Keratinocyte (primary cell): ENCODE data around the gene DCP1A.

Source experiments
- CTCF ChIP-seq, 3 experiments: IDR thresholded peaks in 1 of 3; conservative IDR thresholded peaks in 1 of 3; optimal IDR thresholded peaks in 1 of 3; 2 replicates in 2 of 3; 3 replicates in 1 of 3; pipeline versions ENCODE3 to v1.5.1; 2011; ENCODE audit warnings: low read length in 3 of 3, mild to moderate bottlenecking in 3 of 3, moderate library complexity in 2 of 3, control low read depth in 1 of 3, inconsistent platforms in 1 of 3; ENCODE audit not compliant: insufficient read depth in 2 of 3; ENCODE audit errors: extremely low read depth in 1 of 3
- EZH2 ChIP-seq: IDR thresholded peaks from one replicate; pipeline ENCODE4 v1.6.1; 2012; ENCODE audit warnings: inconsistent platforms, mild to moderate bottlenecking, low read length, moderate library complexity

DNA sequence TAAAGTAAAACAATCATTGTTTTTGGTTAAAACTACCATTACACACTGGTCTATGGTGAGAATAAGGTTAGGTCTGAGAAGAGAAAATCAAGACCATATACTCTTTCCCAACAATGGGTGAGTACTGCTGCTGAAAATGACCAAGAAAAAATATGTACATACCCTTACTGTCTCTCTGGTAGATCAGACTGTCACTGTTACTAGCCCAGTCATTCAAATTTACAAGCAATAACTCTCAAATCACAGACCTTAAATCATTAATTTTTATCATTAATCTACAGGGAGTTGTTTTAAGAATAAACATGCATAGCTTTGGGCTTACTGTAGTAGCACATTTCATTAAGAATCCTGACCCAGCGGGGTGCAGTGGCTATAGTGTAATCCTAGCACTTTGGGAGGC lies 17.4 kb downstream of the DCP1A start:
- TF ChIP-seq CTCF (optimal IDR thresholded peaks at IDR 0.05 in 1 of 3, IDR thresholded peaks at IDR 0.05 in 1 of 3, conservative IDR thresholded peaks at IDR 0.05 in 1 of 3; ENCODE audit: extremely low read depth in 1 of 3, insufficient read depth in 2 of 3, low read length in 3 of 3) = no peak
- TF ChIP-seq EZH2 = no peak
